Measurements from ENCODE around the gene SGSM1.

SGSM1 gene

DNA sequence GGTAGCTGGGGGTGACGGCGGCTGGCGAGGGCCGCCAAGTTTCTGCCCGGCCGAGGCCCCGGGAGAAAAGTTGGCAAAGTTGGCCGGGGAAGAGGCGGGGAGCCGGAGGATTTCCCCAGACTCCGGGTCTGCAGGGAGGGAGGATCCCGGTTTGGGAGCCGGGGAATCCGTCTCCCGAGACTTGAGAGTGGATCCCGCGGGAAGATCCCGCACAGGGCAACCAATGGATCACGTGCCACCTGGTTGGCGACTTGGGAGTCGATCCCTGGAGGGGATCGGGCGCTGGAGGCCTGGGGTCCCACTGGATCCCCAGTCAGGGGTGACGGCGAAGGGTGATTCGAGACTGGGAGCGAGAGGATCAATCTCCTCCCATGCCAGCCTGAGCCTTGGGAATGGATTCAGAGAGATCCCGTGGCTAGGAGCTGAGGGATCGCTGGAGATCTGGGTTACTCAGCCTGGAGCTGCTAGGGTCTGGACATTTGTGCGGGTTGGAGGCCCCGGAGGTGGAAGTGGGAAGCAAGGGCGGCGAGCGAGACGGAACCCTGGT lies 146.9 kb downstream of the SGSM1 start:
- DNase-seq = peak; percentile 43

DNA sequence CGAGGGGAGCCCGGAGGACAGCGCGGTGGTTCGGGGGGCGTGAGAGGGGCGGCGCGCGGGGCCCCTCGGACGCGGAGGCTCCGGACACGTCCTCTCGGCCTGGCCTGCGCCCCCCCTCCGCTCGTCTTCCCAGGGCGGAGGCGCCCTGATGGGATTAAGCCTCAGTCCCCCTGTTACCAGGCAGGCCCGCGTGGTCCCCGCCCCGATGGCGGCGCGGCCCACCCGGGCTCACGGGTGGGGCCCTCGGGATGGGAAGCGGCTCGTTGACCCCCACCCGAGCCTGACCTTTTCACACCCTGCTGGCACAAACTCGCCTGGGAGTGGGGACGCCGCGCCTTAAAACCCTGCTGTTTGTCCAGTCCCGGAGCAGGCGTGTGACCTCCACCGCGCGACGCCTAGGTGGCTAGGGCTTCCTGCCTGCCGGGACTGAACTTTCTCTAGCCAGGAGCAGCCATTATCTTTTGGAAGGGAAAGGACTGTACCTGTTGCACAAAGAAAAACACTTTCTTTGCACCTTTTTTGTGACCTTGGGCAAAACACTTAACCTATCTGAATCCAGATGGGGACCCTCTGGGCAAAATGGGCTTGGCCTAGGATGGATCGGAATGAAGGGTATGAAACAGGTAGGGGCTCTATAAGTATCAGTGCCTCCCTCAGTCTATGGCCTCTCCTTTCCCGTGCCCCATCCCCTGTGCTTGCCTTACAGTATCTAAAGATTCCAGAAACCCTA lies 147.5 kb downstream of the SGSM1 start:
- DNase-seq = no peak

DNA sequence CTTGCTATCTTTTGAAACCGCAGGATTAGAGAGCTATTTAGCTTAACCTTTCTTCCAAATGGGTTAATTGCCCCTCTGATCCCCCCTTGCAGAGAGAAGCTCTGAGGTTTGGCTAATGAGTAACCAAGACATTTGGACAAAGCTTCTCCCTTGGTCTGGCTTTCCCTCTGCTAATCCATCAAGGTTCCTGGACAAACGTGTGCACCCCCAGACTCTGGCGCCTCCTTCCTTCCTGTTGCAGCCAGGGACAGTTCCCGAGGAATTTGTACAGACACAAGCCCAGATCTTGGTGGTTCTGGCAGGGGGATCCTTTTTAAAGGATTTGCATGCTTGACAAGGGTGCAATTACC lies 148.1 kb downstream of the SGSM1 start:
- no peak for DNase-seq

DNA sequence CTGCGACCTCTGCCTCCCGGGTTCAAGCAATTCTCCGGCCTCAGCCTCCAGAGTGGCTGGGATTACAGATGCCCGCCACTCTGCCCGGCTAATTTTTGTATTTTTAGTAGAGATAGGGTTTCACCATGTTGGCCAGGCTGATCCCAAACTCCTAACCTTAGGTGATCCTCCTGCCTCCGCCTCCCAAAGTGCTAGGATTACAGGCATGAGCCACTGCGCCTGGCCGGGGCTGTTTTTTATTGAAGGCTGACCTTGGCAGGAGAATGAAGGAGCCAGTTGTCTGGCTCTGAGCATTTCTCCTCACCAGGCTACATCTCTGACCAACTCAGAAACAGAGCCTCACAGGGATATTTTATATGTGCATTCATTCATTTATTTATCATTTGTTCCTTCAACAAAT lies 148.8 kb downstream of the SGSM1 start:
- DNase-seq = no peak

DNA sequence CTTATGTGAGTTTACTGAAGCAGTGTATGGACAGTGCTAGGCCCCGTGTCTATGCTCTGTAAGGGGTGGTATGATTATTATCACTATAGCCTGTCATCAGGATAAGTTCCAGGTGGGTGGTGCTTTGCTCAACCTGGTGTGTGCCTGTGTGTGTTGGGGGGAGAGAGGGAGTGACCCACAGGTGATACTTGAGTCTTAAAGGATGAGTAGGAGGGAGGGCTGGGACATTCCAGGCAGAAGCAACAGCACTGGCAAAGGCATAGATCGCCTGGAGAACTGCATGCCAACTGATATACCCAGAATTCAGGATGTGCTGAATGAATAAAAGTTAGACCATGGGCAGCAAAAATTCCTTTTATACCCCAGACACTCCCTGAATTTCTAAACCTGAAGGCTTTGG lies 151.0 kb downstream of the SGSM1 start:
- DNase-seq = no peak

DNA sequence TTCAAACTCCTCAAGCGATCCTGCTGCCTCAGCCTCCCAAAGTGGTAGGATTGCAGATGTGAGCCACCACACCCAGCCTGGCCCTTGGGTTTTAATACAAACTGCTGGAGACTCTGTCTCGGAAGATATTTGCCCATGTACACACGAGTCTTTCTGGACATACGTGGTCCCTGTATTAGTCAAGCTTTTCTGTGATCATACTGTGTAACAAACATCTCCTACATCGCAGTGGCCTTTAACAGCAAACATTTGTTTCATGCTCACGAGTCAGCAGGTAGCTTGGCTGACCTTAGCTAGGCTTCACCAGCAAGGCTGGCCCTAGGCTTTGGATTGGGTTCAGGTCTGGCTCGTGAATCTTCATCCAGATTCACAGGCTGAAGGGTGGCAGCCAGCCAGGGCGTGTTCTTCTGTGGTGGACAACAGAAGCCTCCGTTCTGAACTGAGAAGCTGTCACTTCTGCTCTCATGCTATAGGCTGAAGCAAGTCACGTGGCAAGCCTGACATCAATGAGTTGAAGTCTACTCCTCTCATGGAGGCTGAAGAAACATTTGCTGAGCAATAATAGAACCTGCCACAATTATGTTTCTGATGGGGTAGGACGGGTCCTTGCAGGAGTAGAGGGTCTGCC lies 155.3 kb downstream of the SGSM1 start:
- no peak for DNase-seq

DNA sequence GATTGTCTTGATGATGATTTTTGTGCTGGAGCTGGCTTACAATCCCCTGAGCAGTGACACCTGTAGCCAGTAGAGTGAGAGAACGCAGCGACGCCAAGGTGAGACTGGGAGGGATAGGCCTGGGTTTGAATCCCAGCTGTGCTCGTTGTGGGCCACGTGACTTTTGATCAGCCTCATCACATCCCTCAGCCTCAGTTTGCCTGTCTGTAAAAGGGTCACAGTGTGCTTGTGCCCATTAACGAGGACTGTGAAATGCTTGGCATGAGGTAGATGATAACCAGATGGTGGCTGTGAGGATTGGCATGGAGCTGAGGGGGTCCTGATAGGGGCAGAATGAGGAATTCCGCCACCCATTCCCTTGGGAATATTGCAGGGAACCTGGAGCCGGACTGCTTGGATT lies 156.1 kb downstream of the SGSM1 start:
- no peak for DNase-seq

DNA sequence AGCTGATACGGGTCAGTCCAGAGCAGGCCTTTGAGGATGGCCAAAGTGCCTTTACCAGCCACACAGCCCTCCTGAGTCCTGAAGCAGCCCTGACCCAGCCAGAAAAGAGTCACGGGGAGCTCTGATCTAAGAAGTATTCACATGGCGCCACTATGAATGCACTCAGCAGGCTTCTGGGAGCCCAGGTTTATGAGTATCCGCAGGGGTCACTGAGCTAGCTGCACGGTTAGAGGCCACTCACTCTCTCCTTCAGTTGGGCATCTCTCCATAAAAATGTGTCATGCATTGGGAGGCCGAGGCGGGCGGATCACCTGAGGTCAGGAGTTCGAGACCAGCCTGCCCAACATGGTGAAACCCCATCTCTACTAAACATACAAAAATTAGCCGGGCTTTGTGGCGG lies 156.8 kb downstream of the SGSM1 start:
- no peak for DNase-seq

DNA sequence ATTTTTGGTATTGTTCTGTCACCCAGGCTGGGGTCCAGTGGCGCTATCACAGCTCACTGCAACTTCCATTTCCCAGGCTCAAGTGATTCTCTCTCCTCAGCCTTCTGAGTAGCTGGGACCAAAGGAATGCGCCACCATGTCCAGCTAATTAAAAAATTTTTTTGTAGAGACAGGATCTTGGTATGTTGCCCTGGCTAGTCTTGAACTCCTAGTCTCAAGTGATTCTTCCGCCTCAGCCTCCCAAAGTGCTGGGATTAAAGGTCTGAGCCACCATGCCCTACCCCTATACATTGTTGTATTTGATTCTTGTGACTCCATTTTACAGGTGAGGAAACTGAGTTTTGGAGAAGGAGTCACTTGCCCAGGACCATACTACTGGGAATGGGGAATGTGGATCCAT lies 158.4 kb downstream of the SGSM1 start:
- no peak for DNase-seq

DNA sequence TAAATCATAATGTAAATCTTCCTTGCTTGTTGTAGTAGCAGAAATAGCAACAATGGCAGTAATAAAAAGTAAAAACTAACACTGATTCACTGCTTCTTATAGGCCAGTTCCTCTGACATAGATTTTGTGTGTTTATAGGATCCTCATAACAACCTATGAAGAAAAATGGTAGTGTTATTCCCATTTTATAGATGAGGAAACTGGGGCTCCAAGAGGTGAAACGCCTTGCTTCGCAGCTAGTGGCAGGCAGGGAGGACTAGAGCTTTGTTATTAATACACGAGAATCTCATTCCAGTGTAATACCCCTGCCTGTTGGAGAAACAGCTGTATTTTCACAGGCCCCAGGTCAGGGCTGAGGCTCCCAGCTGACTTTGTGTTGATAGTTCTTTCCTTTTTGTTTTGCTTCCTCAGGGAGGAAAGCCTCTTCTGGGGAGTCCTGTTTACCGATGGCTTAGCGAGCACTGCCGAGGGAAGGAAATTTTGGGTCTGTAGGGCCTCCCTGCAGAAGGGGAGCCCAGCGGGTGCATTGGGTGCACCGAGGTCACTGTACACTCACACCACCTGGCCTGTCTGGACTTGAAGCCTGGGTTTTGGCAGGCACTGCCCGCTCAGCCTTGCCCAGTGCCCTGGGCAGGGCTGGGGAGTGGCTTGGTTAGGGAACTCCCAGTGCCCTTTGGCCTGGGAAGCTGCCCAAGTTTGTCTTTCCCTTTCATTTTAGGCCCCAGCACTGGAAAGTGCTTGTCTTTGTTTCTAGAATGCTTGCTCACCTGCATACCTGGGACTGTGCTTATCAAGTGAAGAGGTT lies 160.0 kb downstream of the SGSM1 start:
- DNase-seq = peak; percentile 32

DNA sequence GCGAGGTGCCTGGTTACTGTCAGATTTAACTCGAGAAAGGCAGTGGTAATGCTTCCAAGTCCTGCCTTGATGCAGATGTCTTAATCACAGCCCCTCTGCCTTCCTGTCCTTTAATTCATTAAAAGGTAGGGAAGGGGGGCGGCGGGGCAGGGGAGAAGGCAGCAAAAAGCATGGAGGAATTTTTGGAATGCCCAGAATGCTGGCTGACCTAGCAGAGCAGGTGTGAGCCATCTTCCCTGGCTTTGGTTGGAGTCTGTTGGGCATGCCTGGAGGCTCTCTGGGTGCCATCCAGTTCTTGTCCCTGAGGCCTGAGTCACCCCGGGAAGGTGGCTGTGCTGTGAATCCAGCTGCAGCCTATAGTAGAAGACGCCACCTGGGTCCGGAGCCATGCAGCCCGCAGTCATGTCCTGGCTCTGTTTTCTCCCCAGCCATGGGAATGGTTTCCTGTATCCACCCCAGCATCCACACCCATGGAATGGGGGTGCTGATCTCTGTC lies 162.1 kb downstream of the SGSM1 start:
- no peak for DNase-seq

DNA sequence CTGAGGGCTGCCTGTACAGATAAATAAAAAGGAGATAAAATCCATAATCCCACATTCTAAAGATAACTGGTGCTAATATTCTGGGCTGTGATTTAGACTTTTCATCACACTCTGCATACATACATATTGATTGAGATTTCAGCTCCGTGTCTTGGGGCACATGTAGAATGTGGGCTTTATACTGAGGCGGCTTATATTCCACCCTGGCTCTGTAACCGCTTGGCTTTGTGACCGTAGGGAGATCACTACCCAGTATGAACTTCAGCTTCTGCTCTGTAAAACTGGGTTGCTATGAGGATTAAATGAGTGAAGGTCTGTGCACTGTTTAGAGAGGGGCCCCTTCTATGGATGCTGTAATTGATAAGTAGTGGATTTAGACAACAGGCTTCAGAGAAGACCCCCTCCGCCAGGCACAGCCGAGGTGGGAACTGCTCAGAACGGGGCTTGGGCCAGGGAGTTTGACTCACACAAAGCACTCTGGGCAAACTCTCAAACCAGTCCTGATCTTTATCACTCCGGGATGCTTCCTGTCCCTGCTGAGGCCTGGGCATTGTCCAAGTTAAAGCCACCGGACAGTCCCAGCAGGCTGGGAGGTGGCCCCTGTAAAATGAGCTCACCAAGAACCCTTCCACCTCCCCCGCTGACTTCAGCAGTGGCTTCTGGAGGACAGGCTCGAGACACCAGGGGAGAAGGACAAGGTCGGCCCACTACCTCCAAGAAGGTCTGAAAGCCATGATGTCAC lies 163.7 kb downstream of the SGSM1 start:
- DNase-seq = no peak

DNA sequence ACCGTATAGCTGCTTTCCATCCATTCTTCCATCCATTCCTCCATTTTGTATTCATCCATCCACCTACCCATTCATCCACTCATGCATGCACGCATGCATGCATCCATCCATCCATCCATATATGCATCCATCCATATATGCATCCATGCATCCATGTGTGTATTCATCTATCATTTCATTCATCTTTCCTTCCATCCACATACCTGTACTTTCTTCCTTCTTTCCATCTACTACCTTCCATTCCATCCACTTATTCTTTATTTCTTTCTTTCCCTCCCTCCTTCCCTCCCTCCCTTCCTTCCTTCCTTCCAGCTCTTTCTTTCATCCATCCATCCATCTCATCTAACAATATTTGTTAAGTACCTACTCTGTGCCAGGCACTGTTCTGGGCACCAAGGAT lies 166.4 kb downstream of the SGSM1 start:
- DNase-seq = no peak

DNA sequence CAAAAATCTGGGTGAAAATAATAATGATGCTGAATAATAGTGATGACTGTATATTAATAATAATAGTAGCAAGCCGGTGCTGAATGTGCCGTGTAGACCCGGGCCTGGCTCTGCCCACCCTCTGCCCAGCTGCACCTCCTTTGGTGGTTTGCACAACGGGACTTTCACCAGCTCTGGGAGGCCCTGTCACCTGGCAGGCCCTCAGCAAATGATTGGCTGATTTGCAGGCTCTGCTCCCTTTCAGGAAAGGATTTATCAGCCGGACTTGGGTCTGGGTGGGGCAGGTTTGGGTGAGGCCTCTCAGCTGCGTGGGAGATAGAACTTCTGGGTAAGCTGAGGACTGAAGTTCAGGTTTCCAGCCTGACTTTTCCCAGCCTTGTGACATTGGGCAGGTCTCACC lies 167.9 kb downstream of the SGSM1 start:
- DNase-seq = no peak

DNA sequence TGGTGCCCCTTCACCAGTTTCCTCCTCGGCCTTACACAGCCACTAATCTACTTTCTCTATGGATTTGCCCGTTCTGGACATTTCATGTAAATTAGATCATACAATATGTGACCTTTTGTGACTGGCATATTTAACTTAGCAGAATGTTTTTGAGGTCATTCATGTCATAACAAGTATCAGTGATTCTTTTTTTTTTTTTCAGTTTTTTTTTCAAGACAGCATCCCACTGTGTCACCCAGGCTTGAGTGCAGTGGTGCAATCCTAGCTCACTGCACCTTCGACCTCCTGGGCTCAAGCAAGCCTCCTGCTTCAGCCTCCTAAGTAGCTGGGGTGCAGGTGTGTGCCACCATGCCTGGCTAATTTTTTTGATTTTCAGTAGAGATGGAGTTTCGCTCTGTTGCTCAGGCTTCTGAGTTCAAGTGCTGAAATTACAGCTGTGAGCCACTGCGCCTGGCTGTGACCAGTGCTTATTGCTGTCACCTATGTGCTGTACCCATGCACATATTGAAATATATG lies 169.2 kb downstream of the SGSM1 start:
- DNase-seq = no peak

DNA sequence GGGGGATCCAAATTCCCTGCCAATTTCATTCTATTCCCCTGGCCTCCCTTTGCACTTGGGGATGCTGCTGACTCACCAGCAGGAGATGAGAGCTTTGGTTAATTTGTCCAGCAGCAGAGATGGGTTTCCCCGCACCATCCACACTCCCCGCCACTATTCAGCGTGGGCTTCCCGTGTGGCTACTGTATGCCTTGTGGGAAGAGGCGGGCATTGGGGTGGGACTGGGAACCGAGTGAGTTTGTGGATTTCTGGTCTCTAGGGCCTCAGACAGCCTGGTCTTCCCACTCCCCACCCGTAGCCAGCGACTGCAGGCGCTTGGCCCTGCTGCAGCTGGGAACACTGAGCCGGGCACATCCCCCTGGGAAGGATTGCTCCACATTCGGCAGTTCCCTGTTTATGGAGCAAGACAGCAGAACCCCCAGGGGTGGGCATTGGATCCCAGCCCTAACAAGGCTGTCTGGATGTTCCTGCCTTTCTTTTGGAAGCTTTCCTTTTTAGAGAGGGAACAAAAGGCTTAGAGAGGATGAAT lies 169.9 kb downstream of the SGSM1 start:
- no peak for DNase-seq

DNA sequence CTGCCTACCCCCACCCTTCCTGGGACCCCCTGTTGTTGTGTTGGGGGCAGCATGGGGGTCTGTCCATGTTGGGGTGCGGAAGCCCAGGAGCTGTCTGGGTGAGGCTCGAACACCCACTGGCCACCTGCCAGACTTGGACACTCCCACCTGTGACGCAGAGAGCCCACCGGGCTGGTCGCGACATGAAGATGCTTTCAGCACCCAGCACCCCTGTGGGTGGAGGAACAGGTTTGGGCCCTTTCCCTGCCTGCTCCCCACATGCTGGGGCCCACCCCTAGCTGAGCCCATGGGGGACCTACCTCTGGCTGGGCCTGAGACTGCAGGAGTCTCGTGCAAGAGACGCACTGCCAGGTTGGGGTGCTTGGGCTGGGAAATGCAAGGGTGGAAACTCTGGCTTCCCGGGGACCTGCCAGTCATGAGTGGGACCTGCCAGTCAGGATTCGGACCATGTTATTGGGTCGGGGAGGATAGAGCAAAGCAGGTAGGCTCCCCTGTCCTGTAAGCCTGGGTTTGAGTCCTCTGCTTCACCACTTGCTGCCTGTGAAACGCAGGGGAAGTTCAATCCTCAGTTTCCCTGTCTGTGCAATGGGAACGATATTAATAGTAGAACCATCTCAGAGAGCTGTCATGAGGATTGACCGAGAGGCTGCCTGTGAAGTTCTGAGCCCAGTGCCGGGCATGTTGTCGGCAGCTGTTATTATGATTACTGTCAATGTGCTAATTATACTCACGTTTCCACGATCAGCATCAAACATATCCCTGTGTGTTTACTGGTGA lies 170.6 kb downstream of the SGSM1 start:
- DNase-seq = no peak

All from DMS153 (cell line).